Hypothalamus (tissue), 51 donors: ENCODE data around the gene C6orf163.
A peak's percentile ranks its signal among the peaks of the same experiment; 100 is the strongest.

Source experiments
- DNase-seq, 51 donors: peaks; one replicate each; lab custom pipeline; 2025; lab: John Stamatoyannopoulos, UW

C6orf163 gene

DNA sequence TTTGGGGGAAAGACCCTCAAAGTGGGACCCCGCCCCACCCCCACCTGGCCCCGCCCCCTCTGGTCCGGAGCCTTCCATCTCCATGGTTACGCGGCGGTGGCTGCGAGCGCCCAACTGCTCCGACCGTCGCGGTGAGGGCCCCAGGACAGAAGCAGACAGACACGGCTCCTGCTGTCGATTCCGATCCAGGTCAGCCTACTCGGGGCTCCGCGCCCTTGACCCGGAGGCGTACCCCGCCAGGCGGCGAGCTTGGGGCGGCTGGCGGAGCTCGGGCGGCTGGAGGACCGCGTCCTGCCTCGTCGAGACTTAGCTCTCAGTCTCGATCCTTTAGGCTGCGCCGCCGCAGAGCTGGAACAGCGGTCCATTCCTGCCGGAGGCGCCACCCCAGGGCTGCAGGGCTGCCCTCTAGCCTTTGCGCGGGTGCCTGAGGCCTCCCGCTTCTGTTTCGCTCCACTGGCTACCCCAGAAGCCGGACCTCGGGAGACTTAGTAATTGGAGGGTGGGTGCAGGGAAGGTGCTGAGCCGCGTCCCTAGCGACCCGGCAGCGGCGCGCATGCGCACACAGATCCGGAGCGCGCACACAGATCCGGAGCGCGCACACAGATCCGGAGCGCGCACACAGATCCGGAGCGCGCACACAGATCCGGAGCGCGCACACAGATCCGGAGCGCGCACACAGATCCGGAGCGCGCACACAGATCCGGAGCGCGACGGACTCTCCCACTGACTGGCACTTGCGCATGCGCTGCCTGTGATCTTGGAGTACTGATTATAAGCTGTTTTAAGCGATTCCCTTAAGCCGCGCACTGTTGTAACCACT lies 63.5 kb downstream of the C6orf163 start, which contains the start of gene CFAP206:
CFAP206 (plus strand) TSS at position 72 of the 820 bp plus-strand sequence. CDS start 1,868 bp downstream, outside the sequence.
- DNase-seq = peak; percentile 41 to 92 (median 79)

GRCh38 chr6:87408721-87409155 lies 64.1 kb downstream of the C6orf163 start:
- no peak for DNase-seq
